IPS-18c (cell line): ENCODE data around the gene ASB18.

Experiments used
- H3K4me3 ChIP-seq: 2 replicates; pipeline ENCODE4 v1.7.0; 2013; ENCODE audit warnings: low read depth, mild to moderate bottlenecking, low read length, moderate library complexity; ENCODE audit not compliant: insufficient read depth
- H3K9me3 ChIP-seq: one replicate; pipeline ENCODE4 v1.6.1; 2013; ENCODE audit warnings: mild to moderate bottlenecking, low read length, moderate library complexity; ENCODE audit not compliant: control insufficient read depth, insufficient read depth

The ASB18 gene, protein sequence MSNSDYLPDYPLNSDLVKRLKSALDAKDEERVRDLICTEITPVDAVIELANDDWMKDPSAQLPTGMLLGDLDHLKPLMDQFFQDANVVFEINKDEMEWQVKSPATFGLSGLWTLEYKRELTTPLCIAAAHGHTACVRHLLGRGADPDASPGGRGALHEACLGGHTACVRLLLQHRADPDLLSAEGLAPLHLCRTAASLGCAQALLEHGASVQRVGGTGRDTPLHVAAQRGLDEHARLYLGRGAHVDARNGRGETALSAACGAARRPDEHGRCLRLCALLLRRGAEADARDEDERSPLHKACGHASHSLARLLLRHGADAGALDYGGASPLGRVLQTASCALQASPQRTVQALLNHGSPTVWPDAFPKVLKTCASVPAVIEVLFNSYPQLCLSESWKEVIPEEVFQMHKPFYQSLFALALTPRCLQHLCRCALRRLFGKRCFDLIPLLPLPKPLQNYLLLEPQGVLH

GRCh38 chr2:236264256-236264655 lies at the start of gene ASB18:
TSS of gene ASB18 (minus strand) at chr2:236264406. CDS start at chr2:236264345, 61 bp downstream.
- Histone ChIP-seq H3K9me3 (no peaks in the 10 kb centered on the region), H3K4me3 (no peak within 1 kb of the TSS)

- Histone ChIP-seq H3K9me3 (peaks cover 2% of the 10 kb centered on the region), H3K4me3 (no peak overlapping the region)
Measured at GRCh38 chr2:236311286-236311685, 47.1 kb upstream of the ASB18 start.

DNA sequence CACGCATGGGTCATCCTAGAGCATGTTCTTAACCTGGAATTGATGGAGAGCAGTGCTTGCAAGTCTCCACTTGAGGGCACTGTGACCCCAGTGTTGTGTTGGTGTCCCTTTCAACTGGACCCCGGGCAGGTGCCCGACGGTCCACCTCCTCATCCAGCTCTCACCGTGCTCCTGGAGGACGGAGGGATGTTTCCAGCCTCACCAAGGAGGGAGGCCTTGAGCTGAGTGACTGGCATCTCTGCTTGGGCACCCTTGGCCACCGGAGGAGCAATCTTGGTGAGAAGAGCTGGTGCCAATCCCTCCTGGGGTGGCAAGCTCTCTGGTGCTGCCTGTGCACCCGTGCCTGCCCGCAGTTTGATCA lies 45.4 kb upstream of the ASB18 start:
- Histone ChIP-seq H3K4me3 (no peak overlapping the region), H3K9me3 (peaks cover 2% of the 10 kb centered on the region)

DNA sequence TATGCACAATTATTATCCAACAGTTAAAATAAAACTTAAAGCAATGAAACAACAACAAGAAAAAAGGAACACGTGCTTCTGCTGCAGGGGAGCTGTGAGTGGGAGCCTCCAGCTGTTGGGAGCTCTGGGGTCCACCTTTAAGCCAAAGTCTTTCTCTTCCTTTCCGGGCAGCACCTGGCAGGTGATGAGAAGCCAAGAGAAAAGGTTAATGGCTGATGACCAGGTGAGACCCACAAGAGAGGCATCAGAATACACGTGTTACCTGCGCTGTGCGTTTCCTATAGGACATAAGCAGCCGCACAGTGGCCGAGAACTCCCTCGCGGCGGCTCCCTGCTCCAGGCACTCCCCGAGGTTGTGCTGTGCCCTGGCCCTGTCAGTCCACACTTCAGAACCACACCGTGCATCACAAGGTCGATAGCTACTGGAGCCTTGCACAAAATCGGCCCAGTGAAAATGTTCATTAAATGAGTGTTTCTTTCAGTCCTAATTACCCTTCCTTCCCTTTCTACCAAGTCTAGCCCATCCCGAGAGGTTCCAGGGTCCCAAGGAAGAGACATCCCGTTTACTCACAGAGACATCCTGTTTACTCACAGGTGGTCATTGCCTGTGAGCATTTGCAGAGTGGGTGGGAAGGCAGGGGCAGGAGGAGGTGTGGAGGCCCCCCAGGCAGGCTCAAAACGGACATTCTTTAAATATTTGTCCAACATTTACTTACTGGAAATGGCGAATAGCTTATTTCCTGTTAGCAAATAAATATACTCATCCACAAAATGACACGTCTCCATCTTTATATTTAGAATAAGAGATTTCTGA lies 44.9 kb upstream of the ASB18 start:
- no peak overlapping the region for H3K4me3 ChIP-seq

GRCh38 chr2:236307641-236308040 lies 43.4 kb upstream of the ASB18 start:
- no peak overlapping the region; the same call in 1 of the 2 replicates for H3K4me3 ChIP-seq

More for the DNA sequence above, 44.9 kb upstream of the ASB18 start:
- H3K9me3 ChIP-seq, result peaks cover 2% of the 10 kb centered on the region

DNA sequence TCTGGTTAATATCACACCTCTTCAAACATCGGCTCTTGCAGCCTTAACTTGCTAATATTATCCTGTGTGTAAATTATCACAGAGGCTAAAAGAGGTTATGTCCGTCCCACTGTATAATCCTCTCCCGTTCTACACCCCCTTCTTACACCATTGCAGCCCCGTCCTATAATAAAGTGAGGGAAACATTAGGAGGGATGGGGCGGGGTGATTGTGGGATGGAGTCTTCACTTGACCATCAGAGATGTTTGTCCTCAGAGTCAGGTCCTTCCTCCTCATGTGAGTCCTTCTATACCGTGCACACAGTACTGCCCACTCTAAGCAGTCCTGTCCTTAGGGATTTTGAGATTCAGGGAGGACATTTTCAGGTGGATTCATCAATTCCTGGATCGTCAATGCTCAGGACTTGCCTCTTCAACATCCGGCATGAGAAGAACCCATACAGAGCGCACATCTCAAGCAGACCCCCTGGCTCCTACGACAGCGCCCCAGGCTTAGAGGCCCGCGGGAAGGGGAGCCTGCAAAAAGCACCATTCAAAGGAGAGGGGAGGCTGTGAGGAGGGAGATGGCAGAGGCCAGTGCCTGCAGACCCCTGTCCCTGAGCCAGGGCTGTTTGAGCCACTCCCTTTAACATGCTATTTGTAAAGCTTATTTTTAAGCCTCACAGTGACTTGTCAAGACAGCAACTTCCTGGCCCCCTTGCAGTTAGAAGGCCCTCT lies 42.8 kb upstream of the ASB18 start:
- H3K4me3 ChIP-seq, result no peak overlapping the region
- peaks cover 2% of the 10 kb centered on the region for H3K9me3 ChIP-seq

More at GRCh38 chr2:236307641-236308040, 43.4 kb upstream of the ASB18 start:
- H3K9me3 ChIP-seq, result peaks cover 2% of the 10 kb centered on the region

GRCh38 chr2:236305964-236306605 lies 41.9 kb upstream of the ASB18 start:
- Histone ChIP-seq H3K9me3 (no peaks in the 10 kb centered on the region), H3K4me3 (no peak overlapping the region)

DNA sequence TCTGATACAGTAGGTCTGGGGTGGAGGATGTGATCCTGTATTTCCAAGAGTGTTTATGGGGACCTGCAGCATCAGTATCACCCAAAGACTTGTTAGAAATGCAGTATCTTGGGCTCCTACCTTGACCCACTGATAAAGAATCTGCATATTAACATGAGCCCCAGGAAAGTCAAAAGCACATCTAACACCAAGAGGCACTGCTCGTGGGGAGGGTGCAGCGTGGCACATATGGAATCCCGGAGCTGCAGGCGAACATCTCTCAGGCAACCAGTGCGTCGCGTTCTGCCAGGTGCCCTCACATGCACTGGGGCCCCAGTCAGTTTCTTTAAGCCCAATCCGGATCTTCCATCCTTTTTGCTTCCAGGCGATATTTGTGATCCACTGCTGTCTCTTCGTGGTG lies 41.3 kb upstream of the ASB18 start:
- no peak overlapping the region for H3K4me3 ChIP-seq
- H3K9me3 ChIP-seq, result no peaks in the 10 kb centered on the region

- Histone ChIP-seq H3K4me3 (no peak overlapping the region), H3K9me3 (no peaks in the 10 kb centered on the region)
Measured at GRCh38 chr2:236303935-236304334, 39.7 kb upstream of the ASB18 start.

DNA sequence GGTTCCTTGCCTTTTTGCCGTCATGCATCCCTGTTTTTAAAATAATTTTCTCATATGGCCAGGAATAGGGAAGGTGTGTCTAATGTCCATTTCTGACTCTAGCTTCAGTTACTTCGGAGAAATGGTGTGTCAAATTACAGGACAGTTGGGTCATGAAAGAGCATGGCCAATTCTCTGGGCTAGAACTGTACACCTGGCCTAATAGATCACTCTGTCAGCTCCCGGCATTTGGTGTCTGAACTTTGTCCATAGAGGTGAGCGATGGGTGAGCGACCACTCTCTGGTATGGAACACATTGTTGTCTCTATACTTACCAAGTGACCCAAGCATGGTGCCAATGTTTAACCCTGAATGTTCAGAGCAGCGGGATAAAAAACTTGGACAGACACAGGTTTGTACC lies 38.3 kb upstream of the ASB18 start:
- Histone ChIP-seq H3K4me3 (no peak overlapping the region), H3K9me3 (no peaks in the 10 kb centered on the region)

- Histone ChIP-seq H3K9me3 (no peaks in the 10 kb centered on the region), H3K4me3 (no peak overlapping the region)
Measured at GRCh38 chr2:236298924-236299475, 34.8 kb upstream of the ASB18 start.

GRCh38 chr2:236295481-236295880 lies 31.3 kb upstream of the ASB18 start:
- Histone ChIP-seq H3K4me3 (no peak overlapping the region), H3K9me3 (no peaks in the 10 kb centered on the region)

- H3K4me3 ChIP-seq, result no peak overlapping the region
- H3K9me3 ChIP-seq, result no peaks in the 10 kb centered on the region
Measured at GRCh38 chr2:236294647-236295046, 30.4 kb upstream of the ASB18 start.

- H3K4me3 ChIP-seq, result no peak overlapping the region
- H3K9me3 ChIP-seq, result no peaks in the 10 kb centered on the region
Measured at GRCh38 chr2:236293241-236293810, 29.1 kb upstream of the ASB18 start.

DNA sequence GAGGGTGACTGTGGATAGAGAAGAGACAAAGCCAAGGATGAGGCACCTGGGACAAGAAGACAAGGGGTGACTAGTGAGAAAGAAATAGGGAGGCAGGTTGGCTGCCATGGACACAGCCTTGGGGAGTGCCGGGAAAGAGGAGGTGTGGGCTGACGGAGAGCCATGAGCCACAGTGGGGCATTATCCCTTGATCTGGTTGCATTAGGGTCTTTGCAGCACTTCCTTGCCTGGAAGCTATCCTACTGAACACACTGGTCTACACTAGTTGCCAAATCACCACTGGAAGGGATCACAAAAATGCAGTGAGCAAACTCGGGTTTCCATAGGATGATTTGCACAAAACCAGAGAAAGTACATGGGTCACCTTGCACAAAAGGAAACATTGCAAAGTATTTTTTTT lies 27.7 kb upstream of the ASB18 start:
- H3K9me3 ChIP-seq, result no peaks in the 10 kb centered on the region

DNA sequence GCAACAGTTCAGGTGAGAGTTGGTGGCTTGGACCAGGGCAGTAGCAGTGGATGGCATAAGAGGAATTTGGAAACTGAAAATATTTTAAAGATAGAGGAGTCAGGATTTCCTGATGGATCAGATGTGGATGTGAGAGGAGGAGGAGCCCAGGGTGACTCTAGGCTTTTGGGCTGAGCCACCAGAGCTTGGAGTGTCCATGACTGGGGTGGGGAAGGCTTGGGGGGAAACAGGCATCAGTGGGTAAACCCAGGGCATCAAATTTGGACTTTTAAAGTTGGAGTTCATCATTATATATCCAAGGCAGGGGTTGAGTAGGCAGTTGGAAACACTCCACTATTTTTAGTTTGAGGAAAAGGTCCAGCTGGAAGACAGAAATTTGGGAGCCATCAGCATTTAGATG lies 27.3 kb upstream of the ASB18 start:
- Histone ChIP-seq H3K4me3 (no peak overlapping the region), H3K9me3 (no peaks in the 10 kb centered on the region)

More for the DNA sequence above, 27.7 kb upstream of the ASB18 start:
- no peak overlapping the region for H3K4me3 ChIP-seq
